Stimulated activated CD8-positive, alpha-beta memory T cell treated with anti-CD3 and anti-CD28 coated beads, Interleukin-15, amount 100 ng/mL, for 4 hours (primary cell): Measurements from ENCODE around the gene TTLL11.

Experiments
- DNase-seq, 2 donors: peaks; one replicate each; pipeline ENCODE4 v3.0.0-alpha.2; 2020; ENCODE audit warnings: low read depth in 2 of 2

The TTLL11 gene

DNA sequence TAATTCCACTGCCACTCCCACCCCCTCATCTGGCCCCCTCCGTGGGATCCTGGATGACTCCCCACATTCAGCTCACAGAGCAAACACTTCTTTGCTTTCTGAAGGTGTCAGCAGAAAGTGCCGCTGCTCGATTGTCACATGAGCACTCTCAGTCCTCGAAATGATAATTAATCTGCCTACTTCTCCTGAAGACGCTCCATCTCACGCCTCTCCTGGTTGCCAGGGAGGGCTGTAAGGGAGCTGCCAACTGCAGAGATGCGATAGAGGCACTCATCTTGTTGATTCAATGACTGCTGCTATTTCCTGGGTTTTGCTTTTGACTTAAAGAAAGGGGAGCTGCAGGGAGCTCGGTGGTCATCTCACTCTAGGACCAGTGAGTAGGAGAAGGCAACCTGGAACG lies 235.2 kb downstream of the TTLL11 start:
- DNase-seq = no peak

DNA sequence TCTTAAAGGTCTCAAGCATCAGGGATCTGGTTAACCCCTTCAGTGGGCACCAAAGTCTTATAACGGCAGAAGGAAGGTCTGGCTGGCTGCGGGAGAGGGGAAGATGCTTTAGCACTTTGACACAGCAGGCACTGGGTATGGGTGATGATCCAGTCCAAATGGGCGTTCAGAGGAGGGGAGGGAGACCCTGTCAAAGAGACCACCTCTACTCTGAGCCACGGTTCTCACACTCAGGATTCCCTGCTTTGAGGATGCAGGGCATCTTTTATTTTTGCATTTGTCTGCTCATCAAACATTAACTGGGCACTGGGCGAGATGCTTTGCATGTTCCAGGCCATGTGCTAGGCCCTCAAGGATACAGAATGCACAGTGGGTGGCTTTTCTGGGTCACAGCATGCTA lies 237.6 kb downstream of the TTLL11 start:
- no peak for DNase-seq

DNA sequence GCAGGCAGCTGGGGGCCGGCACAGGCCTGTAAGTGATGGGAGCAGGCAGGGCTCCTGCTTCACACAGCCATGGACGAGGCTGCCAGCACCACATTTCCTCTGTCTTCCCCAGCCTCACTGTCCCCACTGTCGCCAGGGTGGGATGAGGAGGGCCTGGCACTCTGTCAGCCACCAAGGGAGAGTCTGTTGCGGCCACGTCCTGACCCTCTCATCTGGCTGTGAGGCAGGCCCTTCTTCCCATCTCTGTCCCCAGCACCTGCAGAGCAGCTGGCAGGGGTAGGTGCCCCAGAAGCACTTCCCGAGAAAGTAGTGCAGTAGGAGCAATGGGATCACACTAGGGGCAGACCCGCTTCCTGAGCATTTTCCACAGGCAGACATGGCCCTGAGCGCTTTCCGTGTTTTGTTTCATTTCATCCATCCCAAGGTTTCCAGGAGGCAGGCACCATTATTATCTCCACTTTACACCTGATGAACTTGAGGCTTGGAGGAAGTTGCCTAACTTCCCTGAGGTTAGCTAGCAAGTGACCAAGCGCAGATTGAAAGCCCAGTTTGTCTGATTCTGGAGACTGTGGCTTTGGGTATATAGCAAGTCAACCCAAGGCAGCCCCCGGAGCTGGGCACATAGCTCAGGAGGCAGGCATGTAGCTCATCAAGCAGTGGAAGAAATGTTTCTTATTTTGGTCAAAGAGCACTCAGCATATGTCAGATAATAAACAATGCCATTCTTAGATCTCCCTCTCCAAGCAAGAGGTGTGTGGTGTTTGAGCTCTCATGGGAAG lies 239.3 kb downstream of the TTLL11 start:
- no peak for DNase-seq

DNA sequence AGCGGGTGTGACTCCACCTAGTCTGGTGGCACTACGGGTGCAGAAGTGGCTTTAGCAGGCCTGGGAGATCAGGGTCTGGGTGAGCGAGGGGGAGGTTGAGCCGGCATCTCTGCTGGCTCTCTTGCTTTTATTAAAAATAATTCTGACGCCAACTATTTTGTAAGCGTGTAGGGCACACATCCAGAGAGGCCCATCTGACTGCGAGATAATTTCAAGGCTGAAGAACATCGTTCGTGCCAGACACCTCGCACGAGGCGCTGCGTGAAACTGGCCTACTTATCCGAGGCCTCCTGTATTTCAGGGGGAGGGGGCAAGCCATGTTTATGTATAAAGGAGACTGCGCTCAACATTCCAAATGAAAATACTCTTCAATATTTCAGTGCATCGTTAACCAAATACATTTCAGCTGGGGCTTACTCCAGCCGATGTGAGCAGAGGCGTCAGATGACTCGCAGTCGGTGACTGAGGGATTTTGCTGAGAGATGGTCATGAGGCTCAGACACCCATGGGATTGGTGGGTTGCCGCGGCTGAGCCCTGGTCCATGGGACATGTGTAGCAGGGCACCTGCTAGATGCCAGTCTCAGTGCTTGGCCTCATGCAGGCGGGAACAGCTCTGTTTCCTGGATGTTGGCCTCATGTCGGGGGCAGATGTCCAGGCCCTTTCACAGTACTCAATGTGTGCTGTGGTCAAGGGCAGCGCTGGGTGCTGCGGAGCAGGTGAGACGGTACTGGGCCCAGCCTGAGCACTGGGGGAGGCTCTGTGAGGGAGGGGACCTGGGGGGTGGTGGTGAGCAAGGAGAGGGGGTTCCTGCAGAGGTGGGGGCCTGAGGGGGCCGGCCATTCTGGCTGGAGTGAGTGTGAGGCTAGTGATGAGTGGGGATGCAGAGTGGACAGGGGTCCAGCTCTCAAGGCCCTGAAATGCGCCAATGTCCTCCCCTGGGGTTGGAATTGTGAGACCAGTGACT lies 240.2 kb downstream of the TTLL11 start:
- DNase-seq = no peak

DNA sequence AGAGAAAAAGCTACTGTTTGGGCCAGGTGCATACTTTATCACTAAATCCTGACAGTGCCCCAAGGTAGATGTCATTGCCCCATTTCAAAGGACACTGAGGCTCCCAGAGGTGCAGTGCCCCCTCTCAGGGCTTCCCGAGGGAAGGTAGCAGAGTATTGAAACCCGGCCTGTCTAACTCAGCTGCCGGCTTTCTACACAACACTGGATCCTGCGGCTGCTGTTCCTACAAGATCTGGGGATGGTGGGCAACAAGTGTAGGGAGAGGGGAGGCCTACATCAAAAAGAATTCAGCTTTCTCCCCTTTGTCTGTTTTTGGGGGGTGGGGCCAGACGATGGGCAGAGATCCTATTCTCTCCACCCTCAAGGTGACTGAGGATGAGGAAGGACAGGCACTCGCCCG lies 240.9 kb downstream of the TTLL11 start:
- DNase-seq = no peak

DNA sequence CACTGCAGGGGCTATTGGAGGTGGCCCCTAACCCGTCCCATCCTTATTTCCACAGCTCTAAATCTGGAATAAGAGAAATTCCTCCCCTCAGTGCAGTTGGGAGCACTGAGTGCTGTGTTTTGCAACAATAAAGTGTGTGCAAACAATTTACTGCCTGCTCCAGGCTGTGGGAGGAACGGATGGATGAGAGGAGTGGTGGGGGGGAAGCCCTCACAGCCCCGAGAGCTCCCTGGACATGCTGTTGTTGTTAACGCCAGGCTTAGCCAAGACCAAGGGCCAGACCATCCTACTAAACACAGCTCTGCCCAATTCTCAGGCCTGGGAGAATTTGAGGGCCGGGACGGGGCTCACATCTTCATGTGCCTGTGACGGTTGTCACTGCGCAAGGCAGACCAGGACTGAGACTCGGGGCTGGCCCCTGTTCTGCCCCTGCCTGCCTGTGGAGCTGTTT lies 241.4 kb downstream of the TTLL11 start:
- DNase-seq = no peak

DNA sequence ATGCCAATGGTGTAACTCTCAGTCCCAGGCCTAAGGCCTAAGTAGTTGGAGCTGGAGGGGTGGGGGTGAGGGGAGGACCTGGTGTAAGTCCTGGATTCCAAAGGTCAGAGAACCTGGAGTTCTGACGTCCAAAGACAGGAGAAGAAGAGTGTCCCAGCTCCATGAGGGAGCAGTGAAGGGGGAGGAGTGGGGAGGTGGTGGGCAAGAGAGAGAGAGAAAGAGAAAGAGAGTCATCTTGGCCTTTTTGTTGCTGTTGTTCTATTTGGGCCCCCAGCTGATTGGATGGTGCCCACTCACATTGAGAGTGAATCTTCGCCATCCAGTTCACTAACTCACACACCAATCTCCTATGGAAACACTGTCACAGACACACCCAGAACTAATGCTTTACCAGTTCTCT lies 242.7 kb downstream of the TTLL11 start:
- DNase-seq = no peak

DNA sequence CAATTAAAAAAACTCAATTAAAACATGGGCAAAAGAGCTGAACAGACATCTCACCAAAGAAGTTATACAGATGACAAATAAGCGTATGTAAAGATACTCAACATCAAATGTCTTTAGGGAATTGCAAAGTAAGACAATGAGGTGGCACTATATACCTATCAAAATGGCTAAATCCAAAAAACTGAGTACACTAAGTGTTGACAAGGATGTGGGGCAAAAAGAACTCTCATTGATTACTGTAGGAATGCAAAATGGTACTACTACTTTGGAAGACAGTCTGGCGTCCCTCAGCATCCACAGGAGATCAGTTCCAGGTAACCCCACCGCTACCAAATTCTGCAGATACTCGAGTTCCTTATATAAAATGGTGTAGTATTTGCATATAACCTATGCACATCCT lies 243.6 kb downstream of the TTLL11 start:
- no peak for DNase-seq

DNA sequence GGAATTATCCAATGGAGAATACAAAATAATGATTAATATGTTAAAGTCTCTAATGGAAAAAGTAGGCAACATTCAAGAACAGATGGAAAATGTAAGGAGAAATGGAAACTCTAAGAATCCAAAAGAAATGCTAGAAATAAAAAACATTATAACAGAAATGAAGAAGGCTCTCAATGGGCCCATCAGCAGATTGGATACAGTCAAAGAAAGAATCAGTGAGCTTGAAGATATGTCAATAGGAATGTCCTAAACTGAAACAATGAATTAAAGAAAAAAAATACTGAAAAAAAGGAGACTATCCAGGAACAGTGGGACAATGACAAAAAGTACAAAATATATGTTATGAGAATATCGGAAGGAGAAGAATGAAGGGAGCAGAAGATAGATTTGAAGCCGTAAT lies 248.5 kb downstream of the TTLL11 start:
- no peak for DNase-seq

DNA sequence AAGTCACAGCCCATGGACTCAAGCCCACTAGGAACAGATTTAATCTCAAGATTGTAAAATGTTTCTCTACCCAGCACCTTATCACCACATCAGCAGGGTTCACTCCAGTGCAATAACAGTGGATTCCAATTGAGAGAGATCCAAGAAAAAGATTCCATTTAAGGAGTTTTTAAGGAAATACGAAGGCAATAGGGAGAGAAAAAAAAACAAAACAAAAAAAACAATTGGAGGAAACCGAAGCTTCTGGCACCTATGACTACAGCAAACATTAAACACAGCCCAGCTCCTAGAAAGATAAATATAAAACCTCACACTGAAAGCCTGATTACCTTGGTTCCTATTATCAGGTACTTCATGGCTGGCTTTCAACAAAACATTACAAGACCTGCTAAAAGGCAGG lies 249.0 kb downstream of the TTLL11 start:
- no peak for DNase-seq

DNA sequence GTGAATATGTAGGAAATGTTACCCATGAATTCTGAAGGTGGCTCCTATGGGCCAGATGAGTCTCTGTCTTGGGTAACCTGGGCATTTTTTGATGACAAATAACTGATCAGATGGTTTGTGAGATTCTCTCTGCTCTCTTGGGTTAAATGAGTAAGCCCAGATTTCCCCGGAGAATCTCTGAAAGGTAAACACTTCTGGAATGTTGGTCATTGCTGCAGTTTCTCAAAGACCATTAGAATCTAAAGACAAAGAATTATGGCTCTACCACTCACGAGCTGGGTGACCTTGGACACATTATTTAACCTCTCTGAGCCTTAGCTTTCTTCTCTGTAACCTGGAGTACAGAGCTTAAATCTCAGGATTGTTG lies 250.5 kb downstream of the TTLL11 start:
- DNase-seq = no peak

DNA sequence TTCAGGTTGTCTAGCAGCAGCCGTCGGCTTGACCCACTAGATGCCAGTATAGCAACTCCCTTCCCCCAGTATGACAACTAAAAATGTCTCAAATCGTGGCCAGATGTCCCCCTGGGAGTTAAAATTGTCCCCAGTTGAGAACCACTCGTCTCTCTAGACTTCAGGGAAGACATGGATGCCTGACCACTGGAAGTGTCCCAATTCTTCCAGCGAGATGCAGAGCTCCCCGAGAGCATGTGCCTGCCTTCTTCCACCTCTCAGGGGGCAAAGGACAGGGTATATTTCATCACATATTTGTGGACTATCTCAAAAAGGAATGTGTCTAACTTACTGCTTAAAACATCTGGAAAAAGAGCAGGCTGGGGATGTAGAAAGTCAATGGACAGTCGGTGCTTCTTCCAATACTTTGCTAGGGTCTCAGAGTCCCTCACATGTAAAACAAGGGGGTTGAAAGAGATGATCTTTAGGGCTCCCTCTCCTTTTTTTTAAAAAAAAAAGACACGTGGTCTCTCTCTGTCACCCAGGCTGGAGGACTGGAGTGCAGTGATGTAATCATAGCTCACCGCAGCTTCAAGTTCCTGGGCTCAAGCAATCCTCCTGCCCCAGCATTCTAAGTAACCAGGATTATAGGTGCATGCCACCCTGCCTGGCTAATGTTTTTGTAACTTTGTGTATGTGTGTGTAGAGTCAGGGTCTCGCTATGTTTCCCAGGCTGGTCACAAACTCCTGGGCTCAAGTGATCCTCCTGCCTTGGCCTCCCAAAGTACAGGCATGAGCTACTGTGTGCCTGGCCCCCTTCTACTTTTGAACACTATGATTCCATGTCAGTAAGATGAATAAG lies 251.1 kb downstream of the TTLL11 start:
- no peak for DNase-seq

DNA sequence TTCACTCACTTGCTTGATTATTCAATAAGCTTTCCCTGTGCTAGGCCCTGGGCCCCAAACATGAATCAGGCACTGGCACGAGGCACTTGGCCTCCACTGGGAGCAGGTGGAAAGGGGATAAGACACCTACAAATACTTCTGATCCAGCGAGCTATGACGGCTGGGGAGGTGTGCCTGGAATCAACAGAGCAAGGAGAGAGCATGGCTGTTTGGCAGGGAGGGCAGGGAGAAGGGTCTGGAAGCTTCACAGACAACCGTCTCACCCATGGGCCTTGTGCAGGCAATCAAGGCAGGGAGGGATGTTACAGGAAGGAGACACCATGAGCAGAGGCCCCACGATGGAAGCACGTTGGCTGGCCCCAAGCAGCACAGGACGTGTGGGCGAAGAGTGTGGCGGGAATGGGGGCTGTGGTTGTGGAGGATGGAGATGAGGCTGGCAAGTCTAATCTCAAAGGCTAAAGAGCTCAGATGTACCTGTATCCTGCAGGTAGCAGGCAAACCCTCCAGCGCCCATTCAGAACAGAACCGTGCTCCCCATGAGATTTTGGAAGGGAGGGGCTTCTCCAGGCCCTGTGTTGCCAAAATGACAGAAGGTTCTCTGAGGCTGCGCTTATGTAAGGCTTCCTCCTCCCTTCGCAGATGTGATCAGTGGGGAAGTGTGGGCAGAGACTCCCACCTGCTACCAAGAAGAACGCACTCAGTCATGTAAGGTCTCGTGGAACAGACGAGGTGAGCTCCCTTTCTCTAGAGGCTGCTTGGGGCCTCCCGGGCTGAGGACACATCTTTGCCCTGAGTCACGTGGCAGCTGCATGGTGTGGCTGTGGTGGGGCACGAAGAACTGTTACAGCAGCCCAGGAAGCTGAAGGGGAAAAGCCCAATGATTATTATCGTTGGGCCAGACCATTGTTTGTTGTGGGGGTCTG lies 252.0 kb downstream of the TTLL11 start:
- DNase-seq = no peak

DNA sequence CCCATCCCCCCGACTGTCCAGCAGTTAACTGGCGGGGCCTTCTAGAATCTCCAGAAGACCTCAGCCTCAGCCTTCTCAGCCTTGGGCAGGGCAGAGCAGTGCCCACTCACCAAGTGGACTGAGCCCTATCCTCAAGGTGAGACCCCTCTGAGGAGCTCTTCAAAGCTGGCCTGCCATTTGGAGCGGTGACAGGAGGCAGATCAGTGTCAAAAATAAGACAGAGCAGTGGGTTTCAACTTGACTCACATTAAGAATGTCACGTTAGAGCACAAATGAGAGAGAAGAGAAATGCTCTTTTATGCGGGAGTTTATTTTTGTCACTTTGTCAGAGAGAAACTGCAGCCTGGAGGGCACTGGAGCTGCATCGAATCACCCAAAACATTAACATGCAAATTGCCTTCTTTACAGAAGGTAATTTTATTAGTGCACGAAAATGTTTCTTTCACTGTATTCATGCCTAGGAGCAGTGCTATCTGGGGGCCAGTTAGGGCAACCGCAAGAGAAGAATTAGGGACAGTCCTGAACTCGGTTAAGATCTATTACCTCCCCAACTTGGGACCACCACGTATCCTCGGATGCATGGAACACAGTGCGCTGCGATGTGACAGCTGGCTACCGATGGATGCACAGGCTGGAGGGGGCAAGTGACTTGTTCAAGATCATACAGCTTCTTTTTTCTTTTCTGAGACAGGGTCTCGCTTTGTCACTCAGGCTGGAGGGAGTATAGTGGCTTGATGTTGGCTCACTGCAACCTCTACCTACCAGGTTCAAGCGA lies 253.2 kb downstream of the TTLL11 start:
- no peak for DNase-seq

DNA sequence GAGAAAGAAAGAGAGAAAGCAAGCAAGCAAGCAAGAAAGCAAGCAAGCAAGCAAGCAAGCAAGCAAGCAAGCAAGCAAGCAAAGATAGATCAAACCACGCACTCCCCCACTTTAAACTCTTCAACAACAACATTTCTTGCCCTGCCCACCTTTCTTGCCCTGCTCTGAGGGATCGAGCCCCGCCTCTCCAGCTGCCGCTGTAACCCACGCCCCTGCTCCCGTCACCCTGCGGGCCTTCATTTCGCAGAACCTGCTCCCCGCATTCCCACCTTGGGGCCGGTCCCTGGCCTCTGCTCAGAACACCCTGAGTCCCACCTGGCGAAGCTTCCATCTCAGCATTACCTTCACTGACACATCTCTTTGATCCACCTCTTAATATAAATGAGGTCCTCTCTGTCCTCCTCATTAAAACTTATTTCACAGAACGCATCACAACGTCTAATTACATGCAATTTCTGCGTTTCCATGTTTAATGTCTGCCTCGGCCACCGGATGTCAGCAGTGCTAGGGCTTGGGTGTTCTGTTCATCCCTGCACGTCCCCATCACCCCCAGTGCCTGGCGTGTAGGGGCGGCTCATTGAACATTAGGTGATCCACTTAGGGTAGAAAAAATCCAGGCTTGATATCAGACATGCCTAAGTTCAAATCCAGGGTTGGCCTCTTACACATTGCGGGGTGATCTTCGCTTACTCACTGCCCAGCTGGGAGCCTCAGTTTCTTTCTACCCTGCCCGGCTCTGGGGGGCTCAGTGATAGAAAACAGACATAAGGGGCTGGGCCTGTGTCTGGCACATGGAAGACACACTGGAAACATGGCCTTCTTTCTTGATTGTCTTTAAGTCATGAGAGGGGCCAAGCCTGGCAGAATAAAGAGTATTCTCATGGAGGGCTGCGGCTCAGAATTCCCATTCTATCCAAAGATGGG lies 254.1 kb downstream of the TTLL11 start:
- DNase-seq = no peak

DNA sequence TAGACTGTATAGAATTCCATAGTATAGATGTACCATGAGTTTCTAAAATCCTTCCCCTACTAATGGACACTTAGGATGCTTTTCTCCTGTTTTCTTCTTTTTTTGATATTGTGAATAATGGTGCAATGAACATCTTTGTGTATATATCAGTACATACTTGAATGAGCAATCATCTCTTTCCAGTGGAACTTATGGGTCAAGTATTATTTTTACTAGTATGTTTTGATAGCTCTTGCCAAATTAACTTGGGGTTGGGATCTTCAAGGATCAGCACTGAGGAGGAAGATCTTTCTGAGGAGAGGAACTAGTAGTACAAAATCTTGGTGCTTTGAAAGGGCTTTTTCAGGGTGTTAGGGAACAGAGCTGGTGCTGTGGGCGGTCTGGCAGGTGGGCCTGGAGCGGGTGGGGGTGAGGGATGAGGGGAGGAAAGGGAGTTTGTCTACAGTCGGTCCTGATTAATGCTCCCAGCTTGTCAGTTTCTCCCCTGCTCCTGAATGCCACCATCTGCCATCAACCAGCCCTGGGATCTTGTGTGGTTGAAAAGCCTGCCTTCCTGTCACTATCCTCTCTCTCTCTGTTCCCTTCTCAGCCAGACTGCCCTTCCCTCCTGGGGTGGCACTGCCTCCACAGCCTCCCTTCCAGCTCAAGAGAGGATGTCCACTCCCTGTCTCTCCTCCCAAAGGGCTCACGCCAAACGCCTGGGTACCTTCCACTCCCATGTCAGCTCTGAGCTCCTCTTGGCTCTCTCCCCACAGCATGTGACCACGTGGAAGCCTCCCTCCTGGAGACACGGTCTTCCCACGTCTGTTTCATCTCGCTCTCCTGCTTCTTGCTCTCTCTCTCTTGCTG lies 255.8 kb downstream of the TTLL11 start:
- DNase-seq = no peak

DNA sequence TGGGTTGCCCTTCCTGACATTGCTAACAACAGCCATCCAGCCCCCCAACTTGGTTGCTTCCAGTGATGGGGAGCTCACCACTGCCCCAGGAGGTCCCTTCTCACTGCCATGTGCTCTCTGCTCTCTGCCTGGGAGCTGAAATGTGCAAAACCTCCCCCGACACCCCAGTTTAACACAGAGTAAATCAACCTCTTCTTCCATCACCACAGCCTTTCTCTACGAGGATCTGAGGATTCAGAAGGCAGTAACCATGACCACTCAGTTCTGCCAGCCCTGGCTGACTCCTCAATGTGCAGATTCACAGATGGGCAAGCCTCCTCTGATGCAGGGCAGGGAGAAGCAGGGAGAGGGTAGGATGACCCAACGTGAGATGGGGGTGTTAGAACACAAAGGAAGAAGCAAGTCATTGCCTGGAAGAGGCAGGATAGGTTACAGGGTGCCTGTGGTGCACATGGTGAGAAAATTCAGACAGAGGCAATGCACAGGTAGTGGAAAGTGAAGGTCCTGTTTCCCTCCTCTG lies 256.7 kb downstream of the TTLL11 start:
- DNase-seq = no peak
